CD4-positive, alpha-beta T cell (primary cell): ENCODE measurements around the gene STK32C. TPM values are rescaled to one million over a fixed set of nuclear protein-coding genes. Genes with fewer than 3 reads are reported as not detected.

ENCODE experiments used
- ATAC-seq: fragments of 200-7000 bp; cut with Tn5 transposase; one replicate; pipeline ENCODE4 v1.10.0; 2022; ENCODE audit warnings: mild to moderate bottlenecking; ENCODE audit not compliant: poor library complexity
- CTCF ChIA-PET: fragments of 350-600 bp; sonication (Branson Sonifier 250); formaldehyde crosslinking; loops from one replicate; lab custom pipeline; 2021; ENCODE audit warnings: antibody characterized with exemption, inconsistent platforms; lab: Charles Lee
- POLR2A ChIA-PET: fragments of 350-600 bp; sonication (Branson Sonifier 250); formaldehyde crosslinking; loops from one replicate; lab custom pipeline; 2021; ENCODE audit warnings: antibody characterized with exemption, inconsistent platforms; lab: Charles Lee
- DNase-seq, 14 experiments: peaks; one replicate each; pipeline ENCODE4 v3.0.0-alpha.2; 2013 to 2020; ENCODE audit warnings: mixed read lengths in 2 of 14
- H3K27ac ChIP-seq, 2 donors: one replicate each; pipeline versions ENCODE4 v1.5.1 to v1.7.0; 2013; ENCODE audit warnings: low read length in 2 of 2, low read depth in 1 of 2, mild to moderate bottlenecking in 1 of 2
- H3K27me3 ChIP-seq, 2 experiments: 1 replicate in 1 of 2; 2 replicates in 1 of 2; pipeline versions ENCODE4 v1.6.1 to v1.7.0; 2013; ENCODE audit warnings: low read length in 2 of 2, control low read depth in 1 of 2, mild to moderate bottlenecking in 1 of 2, moderate library complexity in 1 of 2; ENCODE audit not compliant: insufficient read depth in 2 of 2, control insufficient read depth in 1 of 2
- H3K36me3 ChIP-seq: one replicate; pipeline ENCODE4 v1.6.1; 2013; ENCODE audit warnings: low read length, control low read depth; ENCODE audit not compliant: insufficient read depth
- H3K4me1 ChIP-seq: one replicate; pipeline ENCODE4 v1.6.1; 2013; ENCODE audit warnings: low read length, control low read depth; ENCODE audit not compliant: insufficient read depth
- H3K4me3 ChIP-seq: one replicate; pipeline ENCODE4 v1.5.1; 2013; ENCODE audit warnings: mild to moderate bottlenecking, low read length, moderate library complexity
- H3K9me3 ChIP-seq, 2 experiments: 1 replicate in 1 of 2; 2 replicates in 1 of 2; pipeline versions ENCODE4 v1.6.1 to v1.7.0; 2013; ENCODE audit warnings: low read length in 2 of 2, mild to moderate bottlenecking in 2 of 2, control low read depth in 1 of 2, moderate library complexity in 1 of 2; ENCODE audit not compliant: control insufficient read depth in 1 of 2, insufficient read depth in 1 of 2
- H3K27ac Mint-ChIP-seq: one replicate; pipeline ENCODE4 v1.8.0; 2020; ENCODE audit warnings: mixed read lengths
- H3K27me3 Mint-ChIP-seq: one replicate; pipeline ENCODE4 v1.8.0; 2021; ENCODE audit warnings: mixed read lengths
- H3K36me3 Mint-ChIP-seq: one replicate; pipeline ENCODE4 v1.8.0; 2021; ENCODE audit warnings: low read depth, mixed read lengths
- H3K4me1 Mint-ChIP-seq: one replicate; pipeline ENCODE4 v1.8.0; 2021; ENCODE audit warnings: low read depth, mixed read lengths
- H3K4me3 Mint-ChIP-seq: one replicate; pipeline ENCODE4 v1.8.0; 2020; ENCODE audit warnings: mild to moderate bottlenecking, mixed read lengths
- H3K9me3 Mint-ChIP-seq: one replicate; pipeline ENCODE4 v1.8.0; 2020; ENCODE audit warnings: mixed read lengths
- intact Hi-C, 2 experiments: fragments of 100-400 bp; cut with DNase I in 1 of 2; cut with micrococcal nuclease in 1 of 2; formaldehyde crosslinking; loops; one replicate each; pipeline versions ENCODE4 v1.15.1 to v1.9.0; 2023 to 2025; cut with DNase I, micrococcal nuclease
- total RNA-seq, 174 experiments: library from RNA in 2 of 174; stranded (reverse) in 2 of 174; gene quantifications; one replicate each; pipeline ENCODE4 v1.2.3 and lab custom pipeline; 2021 to 2026
- TF ChIP-seq, protein P1 (sequence below): fragments of 200-600 bp; IDR thresholded peaks from one replicate; pipeline ENCODE4 v1.8.0; 2022; ENCODE audit warnings: antibody characterized with exemption, mild to moderate bottlenecking

The STK32C gene
- total RNA-seq, 2 experiments from 2014 or later, result 4.9 to 5.2 TPM

DNA sequence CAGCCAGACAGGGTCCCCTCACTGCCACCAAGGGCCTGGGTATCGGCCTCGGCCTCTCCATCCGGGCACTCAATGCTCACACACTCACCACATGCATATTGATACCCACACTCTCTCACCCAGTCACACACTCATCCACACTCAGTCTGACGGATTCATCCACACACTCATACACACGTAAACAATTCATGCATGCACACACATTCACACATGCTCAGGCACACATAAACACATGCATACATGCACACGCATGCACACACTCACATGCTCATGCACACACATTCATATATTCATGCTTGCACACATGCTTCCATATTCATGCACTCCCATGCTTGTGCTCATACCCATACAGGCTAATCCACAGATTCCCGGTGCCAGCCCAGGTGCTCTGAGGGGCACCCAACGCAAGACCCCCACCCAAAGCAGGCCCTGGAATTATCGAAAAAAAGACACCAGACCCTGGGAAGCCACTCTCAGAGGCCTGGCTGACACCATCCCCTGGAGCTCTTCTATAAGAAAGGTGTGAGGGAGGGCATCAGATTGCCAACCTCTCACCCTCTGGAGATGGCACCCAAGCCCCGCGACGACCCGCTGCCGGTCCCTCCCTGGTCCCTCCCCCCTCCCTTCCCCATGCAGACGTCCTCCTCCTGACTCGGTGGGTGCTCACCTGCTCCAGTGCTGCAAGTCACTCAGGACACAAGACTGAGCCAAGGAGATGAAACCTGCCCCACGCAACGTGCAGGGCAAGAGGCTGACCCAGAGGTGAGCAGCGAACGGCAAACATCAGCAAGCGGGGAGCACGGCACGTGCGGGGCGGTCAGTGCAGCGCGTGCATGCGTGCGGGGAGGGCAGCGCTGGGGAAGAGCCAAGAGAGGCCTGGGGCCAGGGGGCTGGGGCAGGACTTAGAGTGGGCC lies 15.2 kb downstream of the STK32C start:
- H3K27me3 Mint-ChIP-seq, result no peaks in the 10 kb centered on the region
- ATAC-seq, result no peak
- no peaks in the 10 kb centered on the region for H3K9me3 Mint-ChIP-seq
- H3K27ac ChIP-seq, result no peak overlapping the region
- H3K4me3 ChIP-seq, result no peak overlapping the region
- H3K4me1 ChIP-seq, result peaks cover under 1% of the 10 kb centered on the region
- H3K27me3 ChIP-seq, result no peaks in the 10 kb centered on the region
- no peaks in the 10 kb centered on the region for H3K9me3 ChIP-seq
- TF ChIP-seq, protein P1, sequence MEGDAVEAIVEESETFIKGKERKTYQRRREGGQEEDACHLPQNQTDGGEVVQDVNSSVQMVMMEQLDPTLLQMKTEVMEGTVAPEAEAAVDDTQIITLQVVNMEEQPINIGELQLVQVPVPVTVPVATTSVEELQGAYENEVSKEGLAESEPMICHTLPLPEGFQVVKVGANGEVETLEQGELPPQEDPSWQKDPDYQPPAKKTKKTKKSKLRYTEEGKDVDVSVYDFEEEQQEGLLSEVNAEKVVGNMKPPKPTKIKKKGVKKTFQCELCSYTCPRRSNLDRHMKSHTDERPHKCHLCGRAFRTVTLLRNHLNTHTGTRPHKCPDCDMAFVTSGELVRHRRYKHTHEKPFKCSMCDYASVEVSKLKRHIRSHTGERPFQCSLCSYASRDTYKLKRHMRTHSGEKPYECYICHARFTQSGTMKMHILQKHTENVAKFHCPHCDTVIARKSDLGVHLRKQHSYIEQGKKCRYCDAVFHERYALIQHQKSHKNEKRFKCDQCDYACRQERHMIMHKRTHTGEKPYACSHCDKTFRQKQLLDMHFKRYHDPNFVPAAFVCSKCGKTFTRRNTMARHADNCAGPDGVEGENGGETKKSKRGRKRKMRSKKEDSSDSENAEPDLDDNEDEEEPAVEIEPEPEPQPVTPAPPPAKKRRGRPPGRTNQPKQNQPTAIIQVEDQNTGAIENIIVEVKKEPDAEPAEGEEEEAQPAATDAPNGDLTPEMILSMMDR, result no peak
- no peak overlapping the region for H3K27ac Mint-ChIP-seq
- no peak for DNase-seq
- no peaks in the 10 kb centered on the region for H3K36me3 Mint-ChIP-seq
- ChIA-PET POLR2A (no interaction called here), CTCF (no interaction called here)
- H3K4me3 Mint-ChIP-seq, result no peak overlapping the region
- no peaks in the 10 kb centered on the region for H3K36me3 ChIP-seq
- intact Hi-C loops, result no loop called here
- no peaks in the 10 kb centered on the region for H3K4me1 Mint-ChIP-seq

DNA sequence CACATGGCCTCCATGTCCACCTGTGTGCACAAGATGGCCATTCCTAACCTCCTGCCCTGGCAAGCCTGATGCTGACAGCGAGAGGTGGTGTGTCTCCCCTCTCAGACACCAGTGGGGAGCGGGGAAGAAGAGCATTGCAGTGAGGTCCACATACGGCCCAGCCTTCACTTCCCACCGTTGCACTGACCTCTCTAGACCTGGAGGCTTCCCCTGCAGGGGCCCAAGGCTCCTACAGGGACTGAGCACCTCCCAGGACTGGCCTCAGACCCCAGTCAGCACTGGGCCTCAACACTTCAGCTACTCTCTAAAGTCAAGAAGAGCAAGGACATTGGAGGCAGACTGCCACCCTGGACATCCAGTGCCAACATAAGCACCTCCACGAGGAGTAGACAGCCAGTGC lies 15.9 kb downstream of the STK32C start:
- no peaks in the 10 kb centered on the region for H3K9me3 Mint-ChIP-seq
- no peak overlapping the region for H3K4me3 ChIP-seq
- H3K27ac ChIP-seq, result no peak overlapping the region
- intact Hi-C loops, result no loop called here
- no peaks in the 10 kb centered on the region for H3K36me3 Mint-ChIP-seq
- no peaks in the 10 kb centered on the region for H3K27me3 ChIP-seq
- no peaks in the 10 kb centered on the region for H3K9me3 ChIP-seq
- no peak for ATAC-seq
- CTCF ChIA-PET, result no interaction called here
- DNase-seq, result no peak
- no peaks in the 10 kb centered on the region for H3K4me1 Mint-ChIP-seq
- POLR2A ChIA-PET, result no interaction called here
- no peak overlapping the region for H3K27ac Mint-ChIP-seq
- H3K4me3 Mint-ChIP-seq, result no peak overlapping the region
- no peaks in the 10 kb centered on the region for H3K36me3 ChIP-seq
- TF ChIP-seq, protein P1, result no peak
- H3K4me1 ChIP-seq, result no peaks in the 10 kb centered on the region
- H3K27me3 Mint-ChIP-seq, result no peaks in the 10 kb centered on the region

DNA sequence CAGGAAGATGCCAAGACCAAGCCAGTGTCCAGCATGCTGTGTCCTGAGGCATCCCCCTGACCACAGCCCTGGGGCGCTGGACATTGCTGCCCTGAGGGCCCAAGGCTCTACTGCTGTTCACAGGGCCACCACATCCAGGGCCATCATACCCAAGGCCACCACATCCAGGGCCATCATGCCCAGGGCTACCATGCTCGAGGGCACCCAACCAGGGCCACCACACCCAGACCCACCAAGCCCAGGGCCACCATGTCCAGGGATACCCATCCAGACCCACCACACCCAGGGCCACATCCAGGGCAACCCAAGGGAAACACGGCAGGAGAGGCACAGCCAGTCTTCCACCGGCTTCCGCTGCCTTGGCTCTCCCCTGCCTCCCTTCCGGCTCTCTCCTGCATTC lies 17.1 kb downstream of the STK32C start:
- ATAC-seq (no peak), DNase-seq (no peak)
- Mint-ChIP-seq H3K4me1 (no peaks in the 10 kb centered on the region), H3K27ac (no peak overlapping the region), H3K27me3 (no peaks in the 10 kb centered on the region), H3K4me3 (no peak overlapping the region), H3K9me3 (no peaks in the 10 kb centered on the region), H3K36me3 (no peaks in the 10 kb centered on the region)
- no peaks in the 10 kb centered on the region for H3K27me3 ChIP-seq
- intact Hi-C loops, result no loop called here
- no peaks in the 10 kb centered on the region for H3K9me3 ChIP-seq
- TF ChIP-seq, protein P1, result no peak
- ChIA-PET CTCF (no interaction called here), POLR2A (no interaction called here)
- no peaks in the 10 kb centered on the region for H3K36me3 ChIP-seq
- no peak overlapping the region for H3K4me3 ChIP-seq
- H3K27ac ChIP-seq, result no peak overlapping the region
- no peaks in the 10 kb centered on the region for H3K4me1 ChIP-seq
